ENCODE measurements around the gene VAT1L. TPM values are rescaled to one million over a fixed set of nuclear protein-coding genes. Genes with fewer than 3 reads are reported as not detected.

Gene VAT1L
- total and polyA plus RNA-seq, 9 donors = 0.05 to 2.3 (median 0.23) TPM

GRCh38 chr16:77863250-77863649, 74.9 kb downstream of the VAT1L start:
- no peaks in the 10 kb centered on the region for H3K36me3 ChIP-seq
- H3K4me1 ChIP-seq (ENCODE audit: insufficient read depth) = no peaks in the 10 kb centered on the region
- 41 to 53% (median 52%) methylated on average over 5 of the region's 5 CpGs for WGBS, 3 donors
- H3K27ac ChIP-seq = no peak overlapping the region
- intact Hi-C loops (cut with DNase I) = no loop called here
- TF ChIP-seq POLR2A (IDR thresholded peaks at IDR 0.05) (no peak), EP300 (IDR thresholded peaks at IDR 0.05) (no peak), CTCF (IDR thresholded peaks at IDR 0.05) (no peak)
- H3K9me3 ChIP-seq = no peaks in the 10 kb centered on the region
- H3K27me3 ChIP-seq = no peaks in the 10 kb centered on the region
- H3K4me3 ChIP-seq = no peak overlapping the region
- DNase-seq = no peak

- Histone ChIP-seq H3K36me3 (no peaks in the 10 kb centered on the region), H3K27ac (no peak overlapping the region), H3K9me3 (no peaks in the 10 kb centered on the region), H3K4me1 (ENCODE audit: insufficient read depth) (no peaks in the 10 kb centered on the region), H3K27me3 (no peaks in the 10 kb centered on the region), H3K4me3 (no peak overlapping the region)
- no peak for TF ChIP-seq CTCF (IDR thresholded peaks at IDR 0.05)
- TF ChIP-seq EP300 (IDR thresholded peaks at IDR 0.05) = no peak
- TF ChIP-seq POLR2A (IDR thresholded peaks at IDR 0.05) = no peak
- intact Hi-C loops (cut with DNase I) = no loop called here
- 52 to 64% (median 64%) methylated on average over 8 of the region's 8 CpGs for WGBS, 3 donors
- DNase-seq = no peak
These were observed 78.4 kb downstream of the VAT1L start for GRCh38 chr16:77866752-77867151.

- Histone ChIP-seq H3K27me3 (no peaks in the 10 kb centered on the region), H3K9me3 (no peaks in the 10 kb centered on the region), H3K4me3 (no peak overlapping the region), H3K36me3 (no peaks in the 10 kb centered on the region), H3K4me1 (ENCODE audit: insufficient read depth) (no peaks in the 10 kb centered on the region), H3K27ac (no peak overlapping the region)
- TF ChIP-seq CTCF (IDR thresholded peaks at IDR 0.05) (no peak), POLR2A (IDR thresholded peaks at IDR 0.05) (no peak), EP300 (IDR thresholded peaks at IDR 0.05) (no peak)
- no peak for DNase-seq
- intact Hi-C loops (cut with DNase I) = no loop called here
- WGBS, 3 donors = 81 to 85% (median 83%) methylated on average over 2 of the region's 2 CpGs
These were observed 79.7 kb downstream of the VAT1L start for GRCh38 chr16:77868052-77868451.

- H3K4me1 ChIP-seq (ENCODE audit: insufficient read depth) = no peaks in the 10 kb centered on the region
- H3K4me3 ChIP-seq = no peak overlapping the region
- TF ChIP-seq EP300 (IDR thresholded peaks at IDR 0.05) (no peak), POLR2A (IDR thresholded peaks at IDR 0.05) (no peak), CTCF (IDR thresholded peaks at IDR 0.05) (no peak)
- 88 to 95% (median 90%) methylated on average over 5 of the region's 5 CpGs for WGBS, 3 donors
- H3K36me3 ChIP-seq = no peaks in the 10 kb centered on the region
- no peaks in the 10 kb centered on the region for H3K9me3 ChIP-seq
- no peak overlapping the region for H3K27ac ChIP-seq
- no peaks in the 10 kb centered on the region for H3K27me3 ChIP-seq
- intact Hi-C loops (cut with DNase I) = no loop called here
- DNase-seq = no peak
These were observed 80.1 kb downstream of the VAT1L start for GRCh38 chr16:77868478-77868877.

Data from ovary (tissue), 9 donors.